Measurements from ENCODE around the gene SDCCAG8. TPM values are rescaled to one million over a fixed set of nuclear protein-coding genes. Genes with fewer than 3 reads are reported as not detected.
A peak's percentile ranks its signal among the peaks of the same experiment; 100 is the strongest.

SDCCAG8 gene
- total RNA-seq, 1 experiment from 2014 or later: 194 TPM

DNA sequence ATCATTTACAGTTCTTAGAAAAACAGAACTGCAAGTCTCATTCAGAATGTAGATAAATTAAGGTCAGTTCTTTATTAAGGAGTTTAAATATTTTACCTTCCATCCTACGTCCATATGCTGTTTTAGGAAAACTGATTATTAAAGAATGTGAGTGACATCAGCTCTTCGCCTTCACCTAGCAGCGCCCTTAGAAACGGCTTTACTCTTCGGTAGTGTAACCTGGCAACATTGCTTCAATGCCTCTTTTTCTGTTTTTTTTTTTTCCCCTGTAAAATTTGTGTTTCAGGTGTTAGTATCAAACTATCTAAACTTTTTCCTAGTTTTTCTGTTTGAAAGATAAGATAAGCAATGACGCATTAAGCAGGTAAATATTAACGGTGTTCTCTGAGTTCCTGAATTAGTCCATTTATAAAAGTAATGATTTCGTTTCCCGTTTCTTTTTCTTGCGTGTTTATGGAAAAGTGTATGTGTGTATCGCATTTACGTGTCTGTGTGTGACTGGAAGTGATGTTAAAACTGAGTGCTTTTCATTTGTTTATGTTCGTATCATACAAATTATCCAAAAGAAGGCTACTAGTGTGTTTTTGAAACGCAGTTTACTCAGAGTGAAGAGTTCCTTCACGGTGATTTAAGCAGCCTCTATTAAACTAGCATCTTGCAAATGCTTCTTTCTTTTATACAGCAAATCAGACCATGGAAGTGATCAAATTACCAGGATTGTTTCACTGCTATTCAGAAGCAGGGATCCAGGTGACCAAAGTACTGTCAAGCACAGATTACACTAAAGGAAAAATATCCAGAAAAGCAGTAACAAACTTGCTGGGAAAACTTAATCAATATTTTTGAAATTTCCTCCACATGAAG lies 139.0 kb downstream of the SDCCAG8 start:
- TF ChIP-seq, protein P1, sequence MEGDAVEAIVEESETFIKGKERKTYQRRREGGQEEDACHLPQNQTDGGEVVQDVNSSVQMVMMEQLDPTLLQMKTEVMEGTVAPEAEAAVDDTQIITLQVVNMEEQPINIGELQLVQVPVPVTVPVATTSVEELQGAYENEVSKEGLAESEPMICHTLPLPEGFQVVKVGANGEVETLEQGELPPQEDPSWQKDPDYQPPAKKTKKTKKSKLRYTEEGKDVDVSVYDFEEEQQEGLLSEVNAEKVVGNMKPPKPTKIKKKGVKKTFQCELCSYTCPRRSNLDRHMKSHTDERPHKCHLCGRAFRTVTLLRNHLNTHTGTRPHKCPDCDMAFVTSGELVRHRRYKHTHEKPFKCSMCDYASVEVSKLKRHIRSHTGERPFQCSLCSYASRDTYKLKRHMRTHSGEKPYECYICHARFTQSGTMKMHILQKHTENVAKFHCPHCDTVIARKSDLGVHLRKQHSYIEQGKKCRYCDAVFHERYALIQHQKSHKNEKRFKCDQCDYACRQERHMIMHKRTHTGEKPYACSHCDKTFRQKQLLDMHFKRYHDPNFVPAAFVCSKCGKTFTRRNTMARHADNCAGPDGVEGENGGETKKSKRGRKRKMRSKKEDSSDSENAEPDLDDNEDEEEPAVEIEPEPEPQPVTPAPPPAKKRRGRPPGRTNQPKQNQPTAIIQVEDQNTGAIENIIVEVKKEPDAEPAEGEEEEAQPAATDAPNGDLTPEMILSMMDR (conservative IDR thresholded peaks at IDR 0.05; ENCODE audit: low read depth, low read length): no peak
- TF ChIP-seq EZH2phosphoT487 (IDR thresholded peaks at IDR 0.05; ENCODE audit: borderline replicate concordance, low read length) (no peak), EZH2 (IDR thresholded peaks at IDR 0.05; ENCODE audit: low read length, unreplicated experiment) (no peak)
- intact Hi-C loops (cut with micrococcal nuclease): no loop called here
- ATAC-seq (peak; percentile 56), DNase-seq (no peak)
- H3K9me2 ChIP-seq (replicated peaks; ENCODE audit: low read length): no peaks in the 10 kb centered on the region
- H3K79me2 ChIP-seq (ENCODE audit: low read length): no peaks in the 10 kb centered on the region
- H3K9me3 ChIP-seq (ENCODE audit: low read length): no peaks in the 10 kb centered on the region
- ChIA-PET POLR2A (ENCODE audit: unreplicated experiment) (no interaction called here), CTCF (no interaction called here)
- H4K20me1 ChIP-seq (ENCODE audit: low read length): no peaks in the 10 kb centered on the region
- no peaks in the 10 kb centered on the region for H3K4me1 ChIP-seq (ENCODE audit: insufficient read depth, low read length)
- no peaks in the 10 kb centered on the region for H3F3A ChIP-seq (ENCODE audit: low read length, unreplicated experiment)
- no peaks in the 10 kb centered on the region for H3K36me3 ChIP-seq (ENCODE audit: low read depth, low read length)
- H3K27ac ChIP-seq (ENCODE audit: low read length): no peak overlapping the region
- H2AFZ ChIP-seq (ENCODE audit: low read length): no peak overlapping the region
- no peak overlapping the region for H3K4me2 ChIP-seq (ENCODE audit: low read length)
- no peaks in the 10 kb centered on the region for H3K27me3 ChIP-seq (ENCODE audit: low read length)
- no TSS peak for BruUV-seq (replicated peaks)
- no peak overlapping the region for H3K9ac ChIP-seq (ENCODE audit: low read length)
- H3K4me3 ChIP-seq (ENCODE audit: low read length): no peak overlapping the region

DNA sequence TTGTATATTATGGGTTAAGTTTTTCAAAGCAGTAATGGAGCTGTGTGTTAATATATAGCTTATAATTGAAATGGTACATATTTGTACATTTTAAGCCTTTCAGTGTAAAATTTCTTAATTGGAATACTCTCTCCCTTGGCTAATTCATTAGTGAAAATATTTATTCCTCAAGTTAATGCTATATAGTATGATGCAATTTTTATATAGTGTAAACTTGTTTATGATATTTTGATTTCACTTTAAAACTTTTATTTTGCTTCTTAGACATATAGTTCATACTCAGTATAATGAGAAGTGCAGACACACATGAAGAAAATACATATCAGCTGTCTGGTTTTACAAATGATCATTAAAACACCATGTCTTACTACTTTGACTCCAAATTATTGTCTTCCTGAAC lies 140.6 kb downstream of the SDCCAG8 start:
- no peak overlapping the region for H3K27ac ChIP-seq (ENCODE audit: low read length)
- no peak for DNase-seq
- ATAC-seq: no peak
- no peak overlapping the region for H3K4me3 ChIP-seq (ENCODE audit: low read length)
- no peaks in the 10 kb centered on the region for H3K4me1 ChIP-seq (ENCODE audit: insufficient read depth, low read length)
- no peaks in the 10 kb centered on the region for H4K20me1 ChIP-seq (ENCODE audit: low read length)
- H3K4me2 ChIP-seq (ENCODE audit: low read length): no peak overlapping the region
- H3K9me2 ChIP-seq (replicated peaks; ENCODE audit: low read length): no peaks in the 10 kb centered on the region
- intact Hi-C loops (cut with micrococcal nuclease): no loop called here
- no peaks in the 10 kb centered on the region for H3K36me3 ChIP-seq (ENCODE audit: low read depth, low read length)
- TF ChIP-seq EZH2 (IDR thresholded peaks at IDR 0.05; ENCODE audit: low read length, unreplicated experiment) (no peak), EZH2phosphoT487 (IDR thresholded peaks at IDR 0.05; ENCODE audit: borderline replicate concordance, low read length) (no peak)
- TF ChIP-seq, protein P1 (conservative IDR thresholded peaks at IDR 0.05; ENCODE audit: low read depth, low read length): no peak
- POLR2A ChIA-PET (ENCODE audit: unreplicated experiment): no interaction called here
- CTCF ChIA-PET: no interaction called here
- no peaks in the 10 kb centered on the region for H3K27me3 ChIP-seq (ENCODE audit: low read length)
- no peak overlapping the region for H2AFZ ChIP-seq (ENCODE audit: low read length)
- no peaks in the 10 kb centered on the region for H3K79me2 ChIP-seq (ENCODE audit: low read length)
- H3K9me3 ChIP-seq (ENCODE audit: low read length): no peaks in the 10 kb centered on the region
- no peaks in the 10 kb centered on the region for H3F3A ChIP-seq (ENCODE audit: low read length, unreplicated experiment)
- no TSS peak for BruUV-seq (replicated peaks)
- no peak overlapping the region for H3K9ac ChIP-seq (ENCODE audit: low read length)

DNA sequence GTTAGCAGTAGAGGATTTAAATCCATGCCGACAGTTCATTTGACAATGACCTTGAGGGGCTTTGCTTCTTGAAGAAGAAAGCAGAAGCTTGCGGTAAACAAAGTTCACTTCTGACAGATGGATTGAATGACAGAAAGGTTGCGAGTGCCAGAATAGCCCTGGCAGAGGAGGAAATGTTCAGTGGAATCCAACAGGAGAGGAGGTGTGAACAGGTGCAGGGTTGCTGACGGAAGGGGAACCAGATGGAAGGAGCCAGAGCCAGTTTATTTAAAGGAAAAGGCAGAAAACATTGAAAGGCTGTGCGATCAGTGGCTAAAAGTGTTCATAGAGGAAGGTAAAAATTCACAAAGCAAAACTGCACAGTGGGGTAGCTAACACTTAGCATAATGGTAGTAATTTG lies 141.0 kb downstream of the SDCCAG8 start:
- no peak overlapping the region for H3K9ac ChIP-seq (ENCODE audit: low read length)
- no peak overlapping the region for H3K4me2 ChIP-seq (ENCODE audit: low read length)
- TF ChIP-seq, protein P1 (conservative IDR thresholded peaks at IDR 0.05; ENCODE audit: low read depth, low read length): no peak
- no peak for TF ChIP-seq EZH2phosphoT487 (IDR thresholded peaks at IDR 0.05; ENCODE audit: borderline replicate concordance, low read length)
- no peak for TF ChIP-seq EZH2 (IDR thresholded peaks at IDR 0.05; ENCODE audit: low read length, unreplicated experiment)
- ChIA-PET POLR2A (ENCODE audit: unreplicated experiment) (no interaction called here), CTCF (no interaction called here)
- no peaks in the 10 kb centered on the region for H3K4me1 ChIP-seq (ENCODE audit: insufficient read depth, low read length)
- no peaks in the 10 kb centered on the region for H3F3A ChIP-seq (ENCODE audit: low read length, unreplicated experiment)
- no peaks in the 10 kb centered on the region for H3K9me2 ChIP-seq (replicated peaks; ENCODE audit: low read length)
- no TSS peak for BruUV-seq (replicated peaks)
- no peaks in the 10 kb centered on the region for H4K20me1 ChIP-seq (ENCODE audit: low read length)
- intact Hi-C loops (cut with micrococcal nuclease): no loop called here
- H3K9me3 ChIP-seq (ENCODE audit: low read length): no peaks in the 10 kb centered on the region
- no peaks in the 10 kb centered on the region for H3K79me2 ChIP-seq (ENCODE audit: low read length)
- H2AFZ ChIP-seq (ENCODE audit: low read length): no peak overlapping the region
- no peak overlapping the region for H3K27ac ChIP-seq (ENCODE audit: low read length)
- DNase-seq (no peak), ATAC-seq (no peak)
- H3K36me3 ChIP-seq (ENCODE audit: low read depth, low read length): no peaks in the 10 kb centered on the region
- no peaks in the 10 kb centered on the region for H3K27me3 ChIP-seq (ENCODE audit: low read length)
- no peak overlapping the region for H3K4me3 ChIP-seq (ENCODE audit: low read length)
